Prostate gland (tissue), 2 donors: ENCODE measurements around the gene HNRNPF.

Experiments used
- CTCF ChIP-seq, 4 experiments: fragments of 200-600 bp in 2 of 4; fragments of 450-650 bp in 2 of 4; sonication (generic) in 2 of 4; IDR thresholded peaks; 1 replicate in 3 of 4; 2 replicates in 1 of 4; pipeline ENCODE4 v1.5.1; 2016 to 2019; ENCODE audit warnings: antibody characterized with exemption in 4 of 4, mild to moderate bottlenecking in 2 of 4, moderate library complexity in 2 of 4
- POLR2A ChIP-seq: fragments of 450-650 bp; IDR thresholded peaks from one replicate; pipeline ENCODE4 v1.6.1; 2016; ENCODE audit warnings: antibody characterized with exemption, mild to moderate bottlenecking
- POLR2AphosphoS5 ChIP-seq: sonication (generic); formaldehyde crosslinking; IDR thresholded peaks from one replicate; pipeline ENCODE4 v1.6.1; 2017; ENCODE audit warnings: antibody characterized with exemption

- no peak for TF ChIP-seq POLR2A
- no peak for TF ChIP-seq CTCF (IDR thresholded peaks at IDR 0.05)
- TF ChIP-seq POLR2AphosphoS5 = no peak
Measured at GRCh38 chr10:43371418-43371817, 37.6 kb downstream of the HNRNPF start, which contains the start of gene FXYD4.
